ENCODE data around the gene FTCDNL1.

FTCDNL1 gene

DNA sequence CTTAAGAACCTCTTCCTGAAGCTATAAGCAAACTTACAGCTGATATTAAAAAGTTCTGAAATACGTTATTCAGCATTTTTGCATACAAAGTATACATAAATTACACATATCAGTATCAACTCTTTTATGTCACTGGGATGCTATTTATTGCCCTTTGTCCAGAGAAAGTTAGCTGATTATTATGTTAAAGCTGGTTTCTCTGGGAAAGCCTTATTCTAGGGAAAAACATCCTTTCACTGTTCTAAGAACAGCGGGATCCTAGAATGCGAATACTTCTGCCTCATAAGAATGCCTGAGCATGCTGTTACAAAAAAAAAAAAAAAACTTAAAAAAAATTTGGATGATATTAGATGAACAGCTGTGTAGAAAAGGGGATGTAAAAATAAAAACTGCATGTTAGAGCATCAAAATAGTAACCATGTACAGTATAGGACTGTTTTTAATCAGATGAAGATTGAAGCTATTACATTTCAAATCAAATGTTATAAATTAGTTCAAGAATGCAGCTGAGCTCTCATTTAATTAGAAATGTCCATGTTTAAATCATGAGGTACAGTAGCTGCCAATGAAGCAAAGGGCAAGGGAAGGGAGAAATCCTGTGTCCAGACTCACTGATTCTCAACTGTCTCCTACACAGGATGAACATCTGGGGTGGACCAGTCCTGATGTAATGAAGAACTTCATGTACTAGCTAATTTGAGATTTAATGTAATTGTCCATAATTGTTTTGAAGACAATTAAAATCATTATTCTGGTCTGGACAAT lies 8.2 kb downstream of the FTCDNL1 start:
- no peak for DNase-seq (ENCODE audit: low read depth)

DNA sequence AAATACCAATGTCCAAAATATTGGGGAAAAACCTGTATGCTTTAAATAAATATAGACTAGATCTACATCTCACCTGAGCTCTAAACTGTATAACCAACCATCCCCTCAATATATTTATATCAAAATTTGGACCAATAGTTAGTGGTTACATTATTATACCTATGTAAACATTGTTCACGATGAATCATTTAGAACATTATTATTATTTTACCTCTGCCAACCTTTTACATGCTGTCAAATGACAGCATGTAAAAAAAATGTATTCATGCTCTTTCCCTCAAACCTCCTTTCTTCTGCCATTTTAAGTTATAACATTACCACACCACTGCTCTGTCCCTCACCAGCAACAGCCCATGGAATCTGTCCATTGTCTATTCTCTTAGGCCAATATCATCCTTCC lies 9.6 kb downstream of the FTCDNL1 start:
- DNase-seq (ENCODE audit: low read depth): no peak

DNA sequence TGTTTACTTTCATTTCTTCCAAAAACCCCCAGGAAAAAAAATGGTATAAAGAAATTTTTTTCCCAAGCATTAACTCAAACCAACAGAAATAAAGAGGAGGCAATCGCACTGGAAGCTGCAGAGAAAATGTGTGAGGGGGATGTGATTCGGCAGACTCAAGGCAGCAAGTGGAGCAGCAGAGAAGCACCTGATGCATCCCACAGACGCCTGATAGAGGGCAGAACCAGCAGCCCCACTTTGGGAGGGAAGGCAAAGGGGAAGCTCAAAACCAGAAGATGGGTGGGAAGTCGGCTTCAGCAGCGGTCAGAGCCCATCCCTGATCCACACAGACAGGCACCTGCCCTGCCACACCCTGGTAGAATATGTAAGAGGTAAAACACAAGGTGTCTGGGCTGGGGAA lies 12.6 kb downstream of the FTCDNL1 start:
- no peak for DNase-seq (ENCODE audit: low read depth)

DNA sequence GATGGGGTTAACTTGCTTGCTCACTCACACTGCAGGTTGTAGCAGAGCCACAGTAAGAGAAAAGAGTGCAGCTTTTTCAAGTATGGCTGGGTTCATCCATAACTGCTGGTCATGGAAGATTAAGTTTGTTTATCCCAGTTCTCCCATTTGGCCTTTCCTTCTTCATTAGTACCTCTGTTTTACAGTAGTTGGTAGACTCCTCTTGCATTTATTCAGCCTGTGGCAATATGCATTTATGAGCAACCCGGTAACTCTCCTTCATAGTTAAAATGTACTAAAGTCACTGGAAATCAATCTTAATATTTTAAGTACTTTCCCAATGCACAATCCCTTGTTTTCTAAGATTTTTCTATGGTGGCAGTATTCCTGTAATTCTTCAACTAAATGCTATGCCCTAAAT lies 14.0 kb downstream of the FTCDNL1 start:
- DNase-seq (ENCODE audit: low read depth): no peak

DNA sequence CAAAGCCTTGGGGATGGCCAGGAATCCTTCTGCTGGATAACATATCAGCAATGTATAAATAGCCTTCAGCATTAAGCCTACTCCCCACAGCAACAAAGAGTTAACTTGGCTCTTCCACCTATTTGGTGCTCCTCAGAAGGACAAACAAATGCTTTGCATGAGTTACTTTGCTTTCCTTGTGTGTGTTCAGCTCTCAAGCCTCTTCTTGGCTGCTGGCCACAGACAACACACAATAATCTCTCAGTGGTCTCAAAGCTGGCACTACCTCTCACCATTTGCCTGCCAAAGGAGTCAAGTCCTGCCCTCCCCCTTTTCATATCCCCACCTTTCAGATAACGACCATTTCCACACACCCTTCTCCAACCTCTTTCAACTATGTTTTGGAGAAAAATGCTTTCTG lies 17.5 kb downstream of the FTCDNL1 start:
- no peak for DNase-seq (ENCODE audit: low read depth)

DNA sequence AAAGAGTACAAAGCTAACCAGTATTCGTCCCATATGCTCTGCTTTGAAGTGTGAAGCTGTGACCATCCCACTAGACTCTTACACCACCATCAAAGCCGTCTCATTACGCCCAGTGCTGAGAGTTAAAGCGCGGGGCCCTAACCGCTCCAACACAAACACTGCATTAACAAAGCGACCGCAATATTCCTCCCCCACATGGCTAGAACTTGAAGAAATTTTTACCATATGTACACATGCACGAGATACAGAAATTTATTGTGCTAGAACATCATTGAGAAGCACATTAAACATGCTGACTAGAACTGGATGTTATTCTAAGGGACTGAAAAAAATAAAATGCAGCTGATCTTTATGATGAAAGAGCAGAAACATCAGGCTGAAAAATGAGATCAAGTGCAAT lies 20.5 kb downstream of the FTCDNL1 start:
- DNase-seq (ENCODE audit: low read depth): no peak

DNA sequence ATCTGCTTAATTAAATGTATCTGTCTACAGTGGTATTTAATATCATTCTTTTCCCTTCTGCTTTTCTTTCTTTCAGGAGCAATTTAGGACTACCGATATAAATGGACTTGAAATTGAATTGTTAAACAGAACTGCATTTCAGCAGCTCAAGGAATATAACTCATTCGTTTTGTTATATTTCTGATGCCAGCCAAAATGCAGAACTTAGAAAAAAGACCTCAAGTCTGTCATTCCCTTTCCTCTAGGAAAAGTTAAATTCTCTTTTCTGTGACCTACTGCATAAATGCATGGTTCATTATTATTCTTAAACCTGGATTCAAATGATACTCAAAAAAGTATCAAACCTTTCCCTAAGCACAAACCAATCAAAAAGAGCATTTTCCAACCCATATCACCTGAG lies 21.4 kb downstream of the FTCDNL1 start:
- DNase-seq (ENCODE audit: low read depth): no peak

DNA sequence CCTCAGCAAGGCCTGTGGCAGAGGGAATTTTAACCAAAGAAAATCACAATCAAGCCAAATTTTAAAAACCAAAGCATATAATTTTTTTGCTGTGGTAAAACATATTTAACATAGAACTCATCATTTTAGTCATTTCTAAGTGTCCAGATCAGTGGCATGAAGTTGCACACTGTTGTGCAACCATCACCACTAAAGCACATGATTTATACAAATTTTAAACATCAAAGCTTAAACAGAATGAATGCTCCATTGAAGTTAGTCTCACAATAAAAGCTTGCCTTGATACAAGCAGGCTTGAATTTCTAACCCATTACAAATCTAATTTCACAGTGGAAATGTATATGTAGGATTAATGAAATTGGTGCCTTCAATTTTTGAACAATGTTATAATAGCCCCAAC lies 31.2 kb downstream of the FTCDNL1 start:
- DNase-seq (ENCODE audit: low read depth): no peak

DNA sequence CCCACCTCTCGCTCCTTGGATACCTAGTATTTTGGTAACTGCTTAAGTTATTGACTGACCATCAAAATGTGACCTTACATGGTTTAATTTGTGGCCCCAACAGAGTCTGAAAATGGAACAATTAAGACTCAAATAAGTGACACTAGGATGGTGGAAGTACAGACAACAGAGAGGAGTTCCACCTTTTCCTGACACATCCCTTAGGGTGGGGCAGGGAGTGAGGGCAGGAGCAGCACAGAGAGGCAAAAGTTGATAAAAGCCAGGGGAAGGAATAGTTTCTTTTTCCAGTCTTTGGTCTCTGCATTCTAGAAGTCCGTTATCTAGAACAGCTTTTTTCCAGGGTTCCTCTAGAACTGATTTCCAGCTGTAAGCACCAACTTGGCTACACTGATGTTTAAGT lies 32.2 kb downstream of the FTCDNL1 start:
- DNase-seq (ENCODE audit: low read depth): no peak

DNA sequence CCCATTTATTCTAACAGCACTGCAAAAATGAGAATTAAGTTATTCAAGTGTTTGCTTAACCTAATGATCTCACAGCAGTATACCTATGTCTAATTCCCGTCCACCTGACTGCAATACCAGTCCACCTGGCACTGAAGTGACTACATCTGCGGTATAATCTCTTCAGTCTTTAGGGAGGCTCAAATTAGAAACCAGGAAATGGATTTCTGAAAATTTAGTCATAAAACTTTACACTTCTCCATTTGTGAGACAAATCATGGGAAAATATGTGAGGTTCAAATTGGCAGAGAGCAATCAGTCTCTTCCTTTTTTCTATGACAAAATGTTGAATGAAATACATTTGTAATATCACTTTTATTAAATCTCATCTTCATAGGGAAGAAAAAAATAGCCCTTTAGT lies 33.0 kb downstream of the FTCDNL1 start:
- no peak for DNase-seq (ENCODE audit: low read depth)

DNA sequence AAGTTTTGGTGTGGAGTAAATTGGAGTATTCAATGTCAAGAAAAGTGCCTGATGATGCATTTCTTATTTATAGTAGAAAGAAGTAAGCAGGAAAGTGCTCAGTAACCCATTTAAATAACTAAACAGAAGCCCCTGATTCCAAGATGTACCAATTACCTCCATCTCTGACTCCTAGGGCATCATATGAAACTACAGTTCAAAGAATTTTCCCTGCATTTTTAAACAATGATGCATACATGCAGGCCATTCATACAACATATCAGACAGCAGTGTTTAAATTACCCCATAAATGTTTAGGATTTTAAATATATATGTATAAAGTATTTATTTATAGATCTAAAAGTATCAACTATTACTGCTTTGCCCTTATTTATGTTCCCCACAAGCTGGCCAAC lies 36.2 kb downstream of the FTCDNL1 start:
- no peak for DNase-seq (ENCODE audit: low read depth)

DNA sequence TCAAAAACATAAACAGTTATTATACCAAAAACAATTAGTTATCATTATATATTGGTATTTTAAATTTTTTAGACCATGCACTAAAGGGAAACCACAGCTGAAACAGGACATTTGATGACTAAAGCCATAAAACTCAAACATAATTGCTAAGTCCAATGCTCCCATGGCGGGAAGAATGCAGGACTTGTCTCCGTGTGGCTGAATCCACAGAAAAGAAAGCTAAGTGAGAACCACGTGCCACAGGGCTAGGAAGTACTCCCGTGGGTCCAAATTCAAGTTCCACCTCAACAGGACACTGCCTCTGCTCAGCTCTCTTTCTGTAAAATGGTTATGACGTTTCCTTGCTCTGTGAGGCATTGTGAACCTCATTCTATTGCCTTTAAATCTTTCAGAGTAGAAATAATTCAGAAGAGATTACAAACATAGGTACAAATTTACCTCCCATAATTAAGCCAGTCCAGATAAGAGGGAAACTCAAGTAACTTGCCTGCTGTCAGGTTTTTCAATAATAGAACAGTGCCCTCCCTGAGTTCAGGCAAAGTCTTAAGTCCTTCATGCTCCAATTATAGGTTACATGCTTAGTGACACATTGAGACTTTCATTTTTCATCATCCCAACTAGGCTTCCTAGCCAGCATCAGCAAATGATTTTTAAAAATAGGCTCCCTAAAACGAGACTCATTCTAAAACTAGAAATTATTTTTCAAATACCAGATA lies 36.7 kb downstream of the FTCDNL1 start:
- DNase-seq (ENCODE audit: low read depth): no peak

DNA sequence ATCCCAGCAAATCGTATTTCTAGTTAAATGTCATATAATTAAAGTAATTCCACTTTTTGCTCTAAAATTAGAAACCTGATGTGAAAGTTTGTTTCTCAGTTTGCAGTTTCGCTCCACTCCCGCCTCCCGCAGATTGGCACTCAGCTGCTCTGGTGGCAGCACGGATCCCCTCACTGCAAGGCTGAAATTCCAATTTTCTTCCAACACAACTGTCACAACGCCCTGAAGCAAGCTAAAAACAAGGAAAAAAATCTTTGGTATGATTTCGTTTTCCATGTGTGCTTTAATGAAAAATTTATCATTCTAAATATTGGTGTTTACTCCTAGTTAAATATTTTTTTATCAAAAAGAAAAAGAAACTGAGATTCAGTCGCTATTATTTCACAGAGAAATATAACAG lies 38.5 kb downstream of the FTCDNL1 start:
- DNase-seq (ENCODE audit: low read depth): no peak

DNA sequence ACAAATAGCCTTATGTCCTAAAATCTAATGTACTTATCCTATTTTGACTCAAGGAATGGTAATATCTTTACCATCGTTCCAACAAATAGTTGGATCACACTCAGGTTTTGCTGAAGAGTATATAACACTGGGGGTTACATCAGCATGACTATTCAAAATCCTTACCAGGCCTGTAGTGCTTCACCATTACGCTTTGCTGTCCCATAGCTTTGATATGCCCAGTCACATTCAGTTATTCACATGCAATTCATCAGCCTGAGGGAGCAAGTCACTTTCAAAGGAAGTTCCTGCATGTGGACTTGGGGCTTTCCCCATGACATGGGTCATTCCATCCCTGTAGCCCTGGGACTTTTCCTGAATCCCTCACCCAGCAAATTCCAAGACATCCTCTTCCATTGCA lies 39.6 kb downstream of the FTCDNL1 start:
- DNase-seq (ENCODE audit: low read depth): no peak

DNA sequence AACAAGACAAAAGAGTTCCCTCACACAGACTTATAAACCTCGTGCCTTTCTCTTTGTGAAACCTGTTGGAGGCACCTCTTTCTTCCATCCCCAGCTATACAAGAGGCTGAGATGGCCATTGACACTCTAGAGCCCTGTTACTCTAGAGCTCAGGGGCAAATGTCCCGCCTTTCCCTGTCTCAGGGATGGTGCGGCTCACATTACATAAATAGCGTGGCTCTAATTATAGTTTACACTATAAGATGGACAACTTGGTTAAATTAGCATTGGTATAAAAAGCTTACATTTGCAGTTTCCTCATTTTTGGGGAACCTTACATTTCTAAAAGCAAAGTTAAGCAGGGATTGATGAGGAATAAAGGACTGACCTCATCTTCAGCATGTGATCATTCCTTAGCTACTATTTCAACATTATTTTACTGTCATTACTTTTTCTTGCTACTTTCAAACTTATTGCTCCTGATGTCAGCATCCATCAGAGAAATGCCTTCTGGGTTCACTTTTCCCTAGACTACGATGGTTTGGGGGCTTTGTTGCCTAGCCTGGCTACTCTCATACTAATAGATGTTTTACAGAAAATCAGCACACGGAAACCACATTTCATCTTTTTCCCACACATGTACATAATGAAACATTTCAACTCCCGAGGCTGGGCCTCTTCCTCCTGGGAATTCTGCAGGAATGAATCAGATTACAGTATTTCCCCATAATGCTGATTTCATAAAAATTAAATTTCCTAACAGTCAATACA lies 40.4 kb downstream of the FTCDNL1 start:
- DNase-seq (ENCODE audit: low read depth): no peak

DNA sequence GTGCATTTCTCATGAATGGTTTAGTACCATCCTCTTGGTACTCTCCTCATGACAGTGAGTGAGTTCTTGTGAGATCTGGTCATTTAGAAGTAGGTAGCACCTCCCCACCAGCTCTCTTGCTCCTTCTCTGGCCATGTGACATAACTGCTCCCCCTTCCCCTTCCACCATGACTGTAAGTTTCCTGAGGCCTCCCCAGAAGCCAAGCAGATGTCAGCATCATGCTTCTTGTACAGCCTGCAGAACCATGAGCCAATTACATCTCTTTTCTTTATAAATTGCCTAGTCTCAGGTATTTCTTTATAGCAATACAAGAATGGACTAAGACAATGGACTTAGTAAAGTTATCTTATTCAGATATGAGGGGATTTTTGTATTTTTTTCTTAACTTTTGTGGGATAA lies 43.0 kb downstream of the FTCDNL1 start:
- DNase-seq (ENCODE audit: low read depth): no peak

DNA sequence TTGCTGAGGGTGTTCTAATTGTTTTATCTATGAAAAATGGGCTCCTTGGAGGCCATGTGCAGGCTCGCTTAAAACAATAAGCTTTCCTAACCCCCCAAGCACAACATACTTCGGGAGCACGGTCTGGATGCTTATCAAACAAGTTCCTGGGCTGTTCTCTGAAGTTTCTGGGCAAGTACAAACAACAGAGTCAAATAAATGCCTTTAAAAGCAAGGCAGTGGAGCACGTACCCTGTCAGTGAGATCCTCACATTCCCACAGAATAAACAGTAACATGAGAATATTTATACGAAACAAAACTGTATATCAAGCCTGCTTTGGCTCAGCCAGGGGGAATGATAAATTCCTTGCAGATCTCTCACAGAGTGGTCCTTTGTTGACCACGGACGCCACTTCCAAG lies 44.8 kb downstream of the FTCDNL1 start:
- DNase-seq (ENCODE audit: low read depth): no peak

DNA sequence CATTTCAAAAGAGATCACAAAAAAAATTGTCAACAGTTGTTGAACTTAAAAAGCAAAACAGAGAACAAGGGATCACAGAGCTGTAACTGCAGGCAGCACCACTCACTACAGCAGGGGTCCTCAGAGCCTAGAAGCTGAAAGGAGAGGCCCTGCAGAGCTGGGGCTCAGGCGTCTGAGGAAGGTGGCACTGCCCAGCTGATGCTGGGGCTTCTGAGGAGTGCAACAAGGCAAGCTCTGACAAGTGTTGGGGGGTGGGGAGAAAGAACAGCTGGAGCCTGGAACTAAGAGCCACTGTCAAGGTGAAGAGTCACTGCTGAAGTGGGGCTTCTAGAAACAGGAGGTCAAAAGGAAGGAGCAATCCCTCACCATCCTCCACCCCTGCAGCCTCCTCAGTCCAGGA lies 46.2 kb downstream of the FTCDNL1 start:
- no peak for DNase-seq (ENCODE audit: low read depth)

DNA sequence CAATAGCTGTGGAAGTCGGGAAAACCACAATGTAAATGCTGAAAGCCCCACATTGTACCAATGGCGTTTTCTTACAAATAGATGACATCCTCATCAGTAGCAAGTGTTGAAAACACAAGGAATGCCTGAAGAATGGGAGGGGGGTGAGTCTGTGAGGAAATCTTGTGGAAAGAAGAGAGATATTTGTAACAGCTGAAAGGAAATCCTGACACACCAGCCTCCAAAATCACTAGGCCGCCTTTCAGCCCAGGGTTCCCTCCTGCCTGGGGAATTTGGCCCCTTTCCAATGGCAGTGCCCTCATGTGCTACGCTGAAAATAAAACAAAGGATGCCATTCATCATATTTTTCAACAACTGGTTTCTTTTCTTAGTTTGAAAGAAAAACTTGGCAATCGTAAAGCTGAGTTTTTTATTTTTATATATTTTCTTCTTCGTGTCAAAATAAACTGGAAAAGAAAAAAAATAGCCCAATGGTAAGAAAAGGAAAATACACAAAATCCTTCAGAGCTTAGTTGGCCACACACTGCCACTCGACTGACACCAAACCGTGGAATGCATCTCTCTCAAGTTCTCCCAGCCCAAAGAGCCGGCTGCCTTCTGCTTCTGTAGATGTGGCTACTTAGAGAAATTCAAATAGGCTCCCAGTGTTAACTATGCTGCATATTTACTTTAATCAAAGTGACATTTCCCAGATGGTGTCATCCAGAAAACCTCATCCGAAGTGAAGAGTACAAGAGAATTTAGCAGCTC lies 52.0 kb downstream of the FTCDNL1 start:
- DNase-seq (ENCODE audit: low read depth): no peak

DNA sequence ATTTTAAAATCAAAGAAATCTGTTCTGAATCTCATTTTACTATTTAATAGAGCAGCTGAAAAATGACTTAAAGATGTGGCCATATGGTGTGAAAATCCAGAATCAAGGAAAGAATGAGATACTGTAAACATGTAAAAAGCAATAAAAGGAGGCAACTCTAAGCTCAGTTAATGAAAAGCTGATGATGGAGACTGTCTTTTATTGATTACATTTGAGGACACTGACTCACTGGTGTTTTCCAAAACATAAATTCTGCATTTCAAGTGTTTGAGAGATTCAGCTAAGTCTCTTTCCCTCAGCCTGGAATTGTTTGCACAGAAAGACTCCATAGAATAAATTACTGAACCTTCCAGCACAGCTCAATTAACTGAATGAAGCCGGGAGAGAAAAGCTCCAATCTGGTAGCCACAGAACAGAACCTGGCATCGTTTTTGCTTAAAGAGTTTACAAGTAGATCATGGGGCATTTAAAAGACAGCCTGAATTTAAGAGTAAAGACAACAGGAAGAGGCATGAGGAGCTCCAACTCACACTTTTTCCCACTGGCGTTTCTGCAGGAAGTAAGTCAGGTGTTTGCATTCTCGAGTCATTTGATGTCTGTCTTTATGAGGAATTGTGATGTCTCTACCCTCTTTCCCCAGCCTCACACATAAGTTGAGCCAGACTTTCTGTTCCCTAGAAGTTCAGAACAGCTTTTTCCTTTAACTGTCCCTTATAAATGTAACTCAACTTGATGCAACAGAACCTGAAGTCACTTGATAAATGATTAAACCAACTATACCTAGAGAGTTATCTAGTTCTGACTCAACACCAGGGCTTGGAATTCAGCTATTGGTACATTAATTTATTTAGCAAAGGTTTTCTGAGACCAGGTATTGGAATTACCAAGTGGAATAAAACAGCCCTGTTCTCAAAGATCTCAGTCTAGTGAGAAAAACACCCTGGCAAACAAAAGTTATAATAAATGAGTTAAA lies 53.3 kb downstream of the FTCDNL1 start:
- no peak for DNase-seq (ENCODE audit: low read depth)

DNA sequence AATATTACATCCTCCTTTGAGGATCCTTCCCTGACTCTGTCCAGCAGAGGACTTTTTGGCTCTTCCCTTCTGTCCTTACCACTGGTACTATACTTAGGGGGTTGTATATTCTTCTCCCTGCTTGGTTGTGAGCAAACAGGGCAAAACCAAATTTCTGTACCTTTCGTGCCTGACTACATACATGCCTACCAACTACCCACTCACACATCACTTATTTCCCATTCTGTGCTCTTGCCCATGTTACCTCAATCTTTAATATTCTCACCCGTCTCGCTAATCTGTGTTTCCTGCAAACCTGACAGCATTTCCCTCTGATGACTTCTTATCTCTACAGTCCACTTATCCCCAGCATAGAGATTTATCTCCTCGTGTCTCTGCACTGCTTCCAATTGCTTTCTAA lies 58.6 kb downstream of the FTCDNL1 start:
- DNase-seq (ENCODE audit: low read depth): no peak
